ENCODE data around the gene AANAT.

Gene AANAT

DNA sequence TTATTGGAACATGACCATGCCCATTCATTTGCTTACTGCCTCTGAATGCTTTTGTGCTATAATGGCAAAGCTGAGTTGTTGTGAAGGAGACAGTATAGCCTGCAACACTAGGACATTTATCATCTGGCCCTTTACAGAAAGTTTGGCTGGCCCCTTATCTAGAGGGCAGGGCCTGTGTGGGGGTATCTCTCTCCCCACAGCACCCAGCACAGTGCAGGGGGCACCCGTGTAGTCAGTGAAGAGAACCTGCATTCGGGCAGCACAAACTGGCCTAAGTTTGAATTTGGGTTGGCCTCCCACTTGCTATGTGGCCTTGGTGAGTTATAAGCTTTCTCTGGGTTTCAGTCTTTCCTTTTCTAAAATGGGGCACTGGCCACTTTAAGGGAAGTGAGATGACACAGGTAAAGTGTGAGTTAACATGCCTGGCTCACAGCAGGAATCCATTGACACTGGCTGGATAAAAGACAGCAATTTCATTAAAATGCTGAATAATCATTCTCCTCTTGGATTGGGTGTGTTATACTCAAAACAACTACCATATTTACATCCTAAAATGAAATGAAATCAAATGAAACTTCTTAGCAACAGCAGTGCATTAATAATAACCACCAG lies 26.5 kb upstream of the AANAT start:
- H3K9me3 ChIP-seq = no peaks in the 10 kb centered on the region
- H3K4me3 ChIP-seq (ENCODE audit: low read depth, low read length) = no peak overlapping the region
- H3K4me1 ChIP-seq = peaks cover 11% of the 10 kb centered on the region
- no peaks in the 10 kb centered on the region for H3K27me3 ChIP-seq
- TF ChIP-seq, protein P1, sequence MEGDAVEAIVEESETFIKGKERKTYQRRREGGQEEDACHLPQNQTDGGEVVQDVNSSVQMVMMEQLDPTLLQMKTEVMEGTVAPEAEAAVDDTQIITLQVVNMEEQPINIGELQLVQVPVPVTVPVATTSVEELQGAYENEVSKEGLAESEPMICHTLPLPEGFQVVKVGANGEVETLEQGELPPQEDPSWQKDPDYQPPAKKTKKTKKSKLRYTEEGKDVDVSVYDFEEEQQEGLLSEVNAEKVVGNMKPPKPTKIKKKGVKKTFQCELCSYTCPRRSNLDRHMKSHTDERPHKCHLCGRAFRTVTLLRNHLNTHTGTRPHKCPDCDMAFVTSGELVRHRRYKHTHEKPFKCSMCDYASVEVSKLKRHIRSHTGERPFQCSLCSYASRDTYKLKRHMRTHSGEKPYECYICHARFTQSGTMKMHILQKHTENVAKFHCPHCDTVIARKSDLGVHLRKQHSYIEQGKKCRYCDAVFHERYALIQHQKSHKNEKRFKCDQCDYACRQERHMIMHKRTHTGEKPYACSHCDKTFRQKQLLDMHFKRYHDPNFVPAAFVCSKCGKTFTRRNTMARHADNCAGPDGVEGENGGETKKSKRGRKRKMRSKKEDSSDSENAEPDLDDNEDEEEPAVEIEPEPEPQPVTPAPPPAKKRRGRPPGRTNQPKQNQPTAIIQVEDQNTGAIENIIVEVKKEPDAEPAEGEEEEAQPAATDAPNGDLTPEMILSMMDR (IDR thresholded peaks at IDR 0.05; ENCODE audit: low read depth, low read length) = no peak
- no peak for DNase-seq
- H3K36me3 ChIP-seq = peaks cover 9% of the 10 kb centered on the region

DNA sequence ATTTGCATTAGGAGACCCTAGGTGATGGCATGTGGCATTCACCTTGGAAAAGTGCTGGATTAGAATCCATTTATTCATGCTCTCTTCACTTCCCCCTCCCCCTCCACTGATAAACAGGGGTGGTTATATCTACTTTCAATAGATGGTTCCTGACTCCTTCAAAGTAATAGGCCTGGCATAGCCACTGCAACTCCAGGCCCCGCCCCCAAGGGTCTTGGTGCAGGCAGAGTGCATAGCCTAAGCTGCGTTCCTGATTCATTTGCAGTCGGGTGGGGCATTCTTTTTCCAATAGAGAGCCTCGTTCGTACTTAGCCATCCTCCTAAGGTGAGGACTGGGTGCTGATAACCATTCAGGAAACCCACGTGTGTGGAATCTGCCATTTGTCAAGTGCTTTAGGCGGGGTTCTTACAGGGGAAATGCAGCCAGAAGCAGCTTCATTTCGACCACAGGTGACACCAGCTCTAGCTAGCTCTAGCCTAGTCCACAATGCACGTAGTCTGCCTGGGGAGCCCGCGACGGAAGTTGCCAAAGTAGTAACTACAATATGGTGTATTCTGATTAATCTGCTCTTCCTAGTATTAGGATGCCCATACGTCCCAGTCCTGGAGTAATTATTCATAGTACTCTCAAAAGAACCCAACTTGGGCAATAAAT lies 25.6 kb upstream of the AANAT start:
- no peaks in the 10 kb centered on the region for H3K27me3 ChIP-seq
- no peak for DNase-seq
- H3K9me3 ChIP-seq = no peaks in the 10 kb centered on the region
- no peak overlapping the region for H3K4me3 ChIP-seq (ENCODE audit: low read depth, low read length)
- peaks cover 18% of the 10 kb centered on the region for H3K4me1 ChIP-seq
- TF ChIP-seq, protein P1 (IDR thresholded peaks at IDR 0.05; ENCODE audit: low read depth, low read length) = no peak
- peaks cover 9% of the 10 kb centered on the region for H3K36me3 ChIP-seq

DNA sequence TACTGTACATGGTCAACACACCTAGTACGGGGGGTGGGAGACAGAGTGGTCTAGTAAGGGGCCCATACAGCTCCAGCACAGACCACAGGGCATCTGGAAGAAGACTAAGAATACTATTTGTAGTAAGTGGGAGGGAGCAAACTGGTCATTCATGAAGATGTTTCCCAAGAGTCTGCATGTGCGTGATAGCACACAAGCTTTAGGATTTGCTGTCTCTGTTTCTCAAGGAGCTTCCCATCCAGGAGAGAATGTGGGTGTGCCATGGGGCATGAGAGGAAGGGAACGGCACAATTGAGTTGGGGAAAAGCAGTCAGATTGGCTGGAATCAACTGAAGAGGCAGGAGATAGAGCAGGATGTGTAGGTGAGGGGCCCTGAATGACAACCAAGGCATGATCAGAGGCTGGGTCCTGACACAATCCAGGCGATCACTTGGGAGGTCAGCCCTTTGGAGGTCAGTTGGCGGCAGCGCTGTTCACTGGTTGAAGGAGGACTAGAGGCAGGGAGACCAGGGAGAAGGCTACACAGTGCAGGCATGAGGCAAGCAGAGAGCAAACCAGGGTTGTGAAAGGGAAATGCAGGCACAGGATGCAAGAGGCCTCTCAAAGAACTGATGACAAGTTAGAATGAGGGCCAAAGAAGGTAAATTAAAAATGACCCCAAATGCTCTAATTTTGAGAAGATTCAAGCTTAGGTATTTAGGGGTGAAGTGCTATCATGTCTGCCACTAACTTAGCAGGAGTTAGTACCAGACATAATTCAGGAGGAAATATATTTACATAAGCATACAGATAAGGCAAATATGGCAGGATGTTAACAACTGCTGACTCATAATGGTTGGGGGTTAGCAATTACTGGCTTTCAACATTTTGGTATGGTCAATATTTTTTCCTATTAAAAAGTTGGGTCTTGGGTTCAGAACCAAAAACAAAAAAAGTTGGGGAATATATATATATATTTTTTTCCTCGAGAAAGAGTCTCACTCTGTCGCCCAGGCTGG lies 24.8 kb upstream of the AANAT start:
- TF ChIP-seq, protein P1 (IDR thresholded peaks at IDR 0.05; ENCODE audit: low read depth, low read length) = no peak
- DNase-seq = no peak
- no peaks in the 10 kb centered on the region for H3K27me3 ChIP-seq
- H3K4me1 ChIP-seq = peaks cover 24% of the 10 kb centered on the region
- H3K9me3 ChIP-seq = no peaks in the 10 kb centered on the region
- H3K4me3 ChIP-seq (ENCODE audit: low read depth, low read length) = no peak overlapping the region
- peaks cover 9% of the 10 kb centered on the region for H3K36me3 ChIP-seq

DNA sequence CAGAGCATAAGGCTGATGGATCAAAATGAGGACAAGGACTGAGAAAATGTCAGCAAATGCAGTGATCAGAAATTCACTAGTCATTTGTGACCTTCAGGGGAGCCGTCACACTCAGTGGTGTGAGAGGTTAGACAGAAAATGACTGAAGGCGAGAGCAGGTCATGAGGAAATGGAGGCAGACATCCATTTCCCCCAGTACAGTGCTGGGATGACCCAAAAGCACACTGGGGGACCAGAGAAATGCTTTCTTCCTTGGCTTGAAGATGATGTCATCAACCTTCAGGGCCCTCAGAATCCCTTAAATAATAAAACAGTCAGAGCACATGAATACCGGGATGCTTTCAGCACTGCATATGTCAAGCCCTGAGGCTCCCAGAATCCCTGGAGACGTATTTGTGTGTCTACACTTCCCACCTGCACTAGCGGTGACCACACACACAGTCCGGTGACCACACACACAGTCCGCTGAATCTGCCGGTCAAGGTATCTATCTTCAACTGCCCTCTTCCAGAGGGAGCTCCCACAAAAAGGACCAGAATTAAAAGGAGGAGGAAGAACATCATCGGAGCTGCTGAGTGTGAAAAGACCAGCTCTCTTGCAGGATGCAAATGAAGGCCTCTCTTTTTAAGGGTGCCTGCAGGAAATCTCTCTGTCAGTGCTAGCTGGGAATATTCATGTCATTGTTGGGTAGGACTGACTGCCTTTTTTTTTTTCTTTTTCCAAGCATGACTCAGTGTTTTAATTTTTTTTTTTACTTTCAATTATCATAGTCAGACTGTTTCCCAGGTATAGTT lies 22.7 kb upstream of the AANAT start:
- no peak overlapping the region for H3K4me3 ChIP-seq (ENCODE audit: low read depth, low read length)
- H3K4me1 ChIP-seq = peaks cover 40% of the 10 kb centered on the region
- DNase-seq = no peak

DNA sequence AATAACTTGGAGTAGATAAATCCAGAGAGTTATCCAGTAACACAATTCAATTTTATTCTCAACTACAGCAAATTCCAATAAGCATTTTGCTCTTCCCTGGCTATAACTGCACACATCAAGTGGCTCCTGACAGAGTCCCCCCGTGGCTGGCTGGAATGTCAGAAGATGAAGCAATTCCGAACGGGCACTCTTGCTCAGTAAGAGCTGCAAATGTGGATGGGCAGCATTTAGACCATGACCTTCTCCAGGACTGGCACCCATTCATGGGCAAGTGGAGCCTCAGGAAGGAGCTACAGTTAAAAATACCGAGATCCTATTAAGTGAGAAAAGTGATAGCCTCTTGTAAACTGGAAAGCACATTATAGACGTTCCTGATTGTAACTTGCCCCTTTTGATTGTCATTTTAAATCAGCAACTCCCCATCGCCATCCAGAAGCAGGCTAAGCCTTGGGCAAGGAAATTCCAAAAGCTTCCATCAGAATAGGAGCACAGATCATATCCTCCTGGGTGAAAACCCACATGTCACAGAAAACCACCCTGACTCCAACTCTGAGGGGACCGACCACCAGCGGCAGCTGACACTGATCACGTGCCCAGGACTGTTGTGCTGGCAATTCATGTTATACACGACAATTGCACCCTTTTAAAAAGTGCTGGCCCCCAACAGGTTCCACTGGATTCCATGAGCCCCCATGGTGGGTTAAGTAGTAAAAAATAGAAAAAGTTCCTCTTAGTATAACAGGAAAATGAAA lies 21.5 kb upstream of the AANAT start:
- no peaks in the 10 kb centered on the region for H3K9me3 ChIP-seq
- DNase-seq = no peak
- H3K4me3 ChIP-seq (ENCODE audit: low read depth, low read length) = no peak overlapping the region
- H3K36me3 ChIP-seq = peaks cover 9% of the 10 kb centered on the region
- peaks cover 40% of the 10 kb centered on the region for H3K4me1 ChIP-seq
- TF ChIP-seq, protein P1 (IDR thresholded peaks at IDR 0.05; ENCODE audit: low read depth, low read length) = no peak
- no peaks in the 10 kb centered on the region for H3K27me3 ChIP-seq

More for the DNA sequence above, 22.7 kb upstream of the AANAT start:
- H3K9me3 ChIP-seq = no peaks in the 10 kb centered on the region
- no peaks in the 10 kb centered on the region for H3K27me3 ChIP-seq
- TF ChIP-seq, protein P1 (IDR thresholded peaks at IDR 0.05; ENCODE audit: low read depth, low read length) = no peak
- peaks cover 12% of the 10 kb centered on the region for H3K36me3 ChIP-seq
